Activated T-cell treated with anti-CD3 and anti-CD28 coated beads for 48 hours (primary cell): Measurements from ENCODE around the gene TMEM200C.

Experiments
- DNase-seq: peaks from one replicate; pipeline ENCODE4 v3.0.0-alpha.2; 2020; ENCODE audit warnings: low read depth

TMEM200C gene

DNA sequence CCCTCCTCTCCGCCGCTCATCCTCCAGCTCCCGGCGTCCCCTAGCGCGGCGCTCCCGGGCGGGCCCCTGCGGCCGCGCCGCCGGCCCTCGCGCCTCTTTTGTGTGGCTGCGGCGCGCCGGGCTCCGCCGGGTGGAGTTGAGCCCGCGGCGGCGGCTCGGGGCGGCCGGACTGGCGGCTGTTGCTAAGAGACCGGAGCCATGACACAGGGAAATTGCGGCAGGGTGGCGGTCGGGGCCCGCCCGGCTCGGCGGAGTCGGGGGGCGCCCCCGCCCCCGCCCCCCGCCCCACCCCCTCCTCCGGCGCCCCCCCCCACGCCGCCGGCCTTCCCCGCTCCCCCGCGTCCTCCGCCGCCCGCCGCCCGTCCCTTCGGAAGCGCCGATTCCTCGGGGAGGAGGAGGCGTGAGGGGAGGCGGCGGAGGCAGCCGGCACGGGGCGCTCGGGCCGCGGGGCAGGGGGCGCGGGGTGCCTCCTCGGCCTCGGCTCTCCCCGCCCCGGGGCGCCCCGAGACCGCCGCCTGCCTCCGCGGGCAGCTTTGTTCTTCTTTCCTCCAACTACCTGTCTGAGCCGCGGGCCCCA lies at the start of gene TMEM200C:
TMEM200C (minus strand) TSS at position 224 of the 577 bp plus-strand sequence. CDS start 3,459 bp downstream, outside the sequence.
- no peak for DNase-seq

DNA sequence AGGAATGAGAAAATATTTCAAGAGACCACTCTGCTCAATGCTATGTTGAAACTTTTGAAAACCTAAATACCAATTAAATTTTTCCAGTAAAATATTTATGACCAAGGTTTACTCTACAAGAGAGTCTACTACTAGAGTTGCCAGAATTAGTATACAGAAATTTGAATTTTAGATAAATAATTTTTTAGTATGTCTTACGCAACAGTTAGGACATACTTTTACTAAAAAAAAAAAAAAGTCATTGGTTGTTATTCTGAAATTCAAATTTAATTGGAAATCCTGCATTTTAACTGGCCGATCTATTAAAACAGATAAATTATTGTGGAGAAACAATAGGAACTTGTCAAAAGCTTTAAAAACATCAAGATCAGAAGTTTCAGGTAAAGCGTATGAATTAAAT lies 49.1 kb upstream of the TMEM200C start:
- DNase-seq, result no peak

GRCh38 chr18:5943514-5943913 lies 48.2 kb upstream of the TMEM200C start:
- DNase-seq, result no peak

DNA sequence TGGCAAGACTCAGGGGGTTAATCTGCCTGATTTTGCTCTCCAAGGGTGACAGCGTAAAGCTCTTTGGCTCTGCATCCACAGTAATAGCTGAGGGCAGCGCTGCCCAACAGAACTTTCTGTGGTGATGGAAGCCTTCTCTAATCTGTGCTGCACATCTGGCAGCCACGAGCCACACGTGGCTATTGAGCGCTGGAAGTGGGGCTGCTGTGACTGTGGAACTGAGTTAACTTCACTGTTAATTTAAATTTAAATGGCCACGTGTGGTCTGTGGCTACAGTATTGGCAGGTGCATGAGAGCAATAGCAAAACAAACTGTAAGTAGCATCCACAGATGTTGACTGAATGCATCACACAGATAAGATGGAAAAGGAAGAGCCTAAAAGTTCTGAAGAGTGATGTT lies 47.3 kb upstream of the TMEM200C start:
- DNase-seq, result no peak

- no peak for DNase-seq
Observed at GRCh38 chr18:5941890-5942289, 46.6 kb upstream of the TMEM200C start.

GRCh38 chr18:5939801-5940667 lies 44.7 kb upstream of the TMEM200C start:
- DNase-seq, result no peak

DNA sequence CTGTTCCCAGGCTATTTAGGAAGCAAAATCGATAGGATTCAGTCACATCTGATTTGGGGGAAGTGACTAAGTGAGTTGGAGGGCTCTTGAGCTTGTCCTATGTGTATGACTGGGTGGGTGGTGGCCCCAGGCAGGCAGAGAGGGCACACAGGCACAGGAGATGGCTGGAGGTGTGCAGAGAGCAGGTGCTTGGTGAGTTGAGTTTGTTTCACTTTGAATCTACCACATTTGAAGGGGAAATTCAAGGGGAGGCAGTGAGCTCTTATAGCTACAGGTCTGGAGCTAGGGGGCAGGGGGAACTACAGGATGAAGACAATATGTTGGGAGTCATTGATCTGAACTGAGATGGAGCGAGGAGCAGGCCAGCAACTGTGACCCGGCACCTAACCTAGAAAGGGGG lies 42.5 kb upstream of the TMEM200C start:
- no peak for DNase-seq

- no peak for DNase-seq
Observed at GRCh38 chr18:5937121-5937520, 41.8 kb upstream of the TMEM200C start.

- DNase-seq, result no peak
Observed at GRCh38 chr18:5930789-5931188, 35.5 kb upstream of the TMEM200C start.

- DNase-seq, result no peak
Observed at GRCh38 chr18:5918205-5918858, 23.0 kb upstream of the TMEM200C start.

DNA sequence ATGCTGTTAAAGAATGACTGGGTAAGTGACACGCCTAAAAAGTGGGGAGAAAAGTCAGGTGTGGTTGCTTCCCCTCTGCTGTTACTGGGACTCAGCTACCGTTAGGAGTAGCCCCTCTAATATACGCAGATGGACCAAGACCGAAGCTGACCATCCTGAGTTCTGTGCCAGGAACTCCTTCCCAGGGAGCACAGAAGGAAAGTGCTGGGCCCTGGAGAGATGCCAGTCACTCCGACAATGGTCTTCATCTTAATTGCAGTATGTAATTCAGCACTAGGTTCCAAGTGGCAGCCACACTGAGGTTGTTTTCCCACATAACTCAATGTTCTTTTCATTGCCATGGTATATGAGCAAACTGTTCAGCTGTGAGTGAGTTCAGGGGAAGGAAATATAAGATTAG lies 19.6 kb upstream of the TMEM200C start:
- DNase-seq, result no peak

DNA sequence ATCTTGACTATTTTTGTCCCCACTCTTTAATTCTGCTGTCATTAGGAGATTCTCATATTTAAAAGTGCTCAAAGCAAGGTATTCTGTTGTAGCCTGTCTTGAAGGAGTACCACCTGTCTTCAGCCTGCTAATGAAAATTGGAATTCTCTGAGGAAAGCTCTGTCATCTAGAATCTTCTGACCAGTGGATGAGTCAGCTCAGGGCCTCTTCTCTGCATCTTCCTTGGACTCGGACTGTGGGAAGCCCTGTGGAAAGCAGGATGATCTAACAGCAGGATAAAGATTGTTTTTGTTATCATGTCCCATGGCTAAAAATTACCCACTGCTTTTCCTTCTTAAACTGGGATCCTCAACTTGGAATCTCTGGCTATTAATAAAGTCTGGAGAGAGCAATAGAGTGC lies 18.7 kb upstream of the TMEM200C start:
- DNase-seq, result no peak

DNA sequence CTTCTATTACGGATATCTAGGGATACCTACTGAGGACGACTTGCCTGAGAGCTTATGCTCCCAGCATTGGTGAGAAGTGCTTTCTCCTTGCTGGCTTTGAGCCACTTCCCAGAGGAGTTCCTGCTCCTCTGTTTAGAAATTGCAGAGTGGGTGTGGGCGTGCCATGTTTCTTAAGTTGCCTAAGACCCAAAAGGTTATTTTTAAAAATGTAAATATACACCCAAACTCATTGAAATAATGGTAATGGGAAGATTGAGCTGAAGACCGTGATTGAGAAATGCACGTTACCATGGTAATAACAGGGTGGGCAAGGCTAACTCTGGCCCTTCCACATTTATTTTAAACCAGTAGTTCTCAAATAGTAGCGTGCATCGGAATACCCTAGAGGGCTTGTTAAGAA lies 17.2 kb upstream of the TMEM200C start:
- no peak for DNase-seq

GRCh38 chr18:5909125-5909524 lies 13.8 kb upstream of the TMEM200C start:
- DNase-seq, result no peak

- no peak for DNase-seq
Observed at GRCh38 chr18:5903386-5903785, 8.1 kb upstream of the TMEM200C start.

- no peak for DNase-seq
Observed at GRCh38 chr18:5900262-5900661, 4.9 kb upstream of the TMEM200C start.

GRCh38 chr18:5899835-5900234 lies 4.5 kb upstream of the TMEM200C start:
- DNase-seq, result no peak

GRCh38 chr18:5895876-5896740 lies 786 bp upstream of the TMEM200C start:
- no peak for DNase-seq

GRCh38 chr18:5894611-5895298 lies 567 bp downstream of the TMEM200C start:
- DNase-seq, result no peak

GRCh38 chr18:5893956-5894610 lies 1.2 kb downstream of the TMEM200C start:
- no peak for DNase-seq

DNA sequence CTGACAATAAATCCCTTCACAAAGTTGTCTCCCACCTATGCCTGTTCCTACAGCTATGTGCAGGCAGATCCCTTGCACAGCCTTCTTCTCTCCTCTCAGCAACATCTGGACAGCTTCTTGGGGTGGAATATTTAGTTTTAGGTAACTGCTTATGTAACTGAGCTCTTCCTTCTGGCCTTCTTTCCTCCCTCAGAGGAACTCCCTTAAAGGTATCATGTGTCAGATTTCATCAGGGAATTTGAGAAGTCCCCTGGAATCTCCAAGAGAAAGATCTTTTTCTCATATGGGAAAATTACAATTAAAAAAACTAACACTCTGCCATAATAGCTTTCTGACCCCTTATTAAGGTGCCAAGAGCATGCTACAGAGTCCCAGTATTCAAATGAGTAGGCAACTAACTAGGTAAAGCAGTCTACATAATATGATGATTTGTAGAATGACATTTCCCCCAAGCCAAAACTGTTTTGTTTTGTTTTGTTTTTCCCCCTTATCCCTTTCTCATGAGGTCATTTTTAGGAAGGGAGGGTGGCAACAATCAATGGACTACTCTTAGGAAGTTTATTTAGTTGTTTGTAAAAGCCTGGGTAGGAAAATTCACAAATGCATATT lies 2.4 kb downstream of the TMEM200C start:
- DNase-seq, result no peak
